HepG2 (cell line): ENCODE data around the gene TTC31. TPM values are rescaled to one million over a fixed set of nuclear protein-coding genes. Genes with fewer than 3 reads are reported as not detected.
A peak's percentile ranks its signal among the peaks of the same experiment; 100 is the strongest.

Source experiments
- ATF4 ChIP-seq, 2 experiments: fragments of 450-650 bp in 1 of 2; sonication (generic) in 1 of 2; formaldehyde crosslinking; IDR thresholded peaks; 2 replicates each; pipeline versions ENCODE4 v1.5.0 to v1.8.0; 2020 to 2022; ENCODE audit warnings: mild to moderate bottlenecking in 1 of 2, missing genetic modification reagents in 1 of 2
- GRHL1 ChIP-seq: sonication (generic); formaldehyde crosslinking; conservative IDR thresholded peaks from 2 replicates; pipeline ENCODE4 v1.8.0; 2022; ENCODE audit warnings: missing genetic modification reagents
- HHEX ChIP-seq: IDR thresholded peaks from 2 replicates; pipeline ENCODE4 v1.6.1; 2016; ENCODE audit warnings: control low read depth
- JARID2 ChIP-seq: sonication (generic); formaldehyde crosslinking; IDR thresholded peaks from 2 replicates; pipeline ENCODE4 v1.8.1; 2023; ENCODE audit warnings: missing genetic modification reagents, inconsistent platforms; ENCODE audit not compliant: insufficient replicate concordance
- KLF15 ChIP-seq: sonication (generic); formaldehyde crosslinking; IDR thresholded peaks from 2 replicates; pipeline ENCODE4 v1.8.1; 2023; ENCODE audit warnings: borderline replicate concordance, mild to moderate bottlenecking, inconsistent platforms, missing genetic modification reagents, mixed read lengths
- MNT ChIP-seq: fragments of 450-650 bp; IDR thresholded peaks from 2 replicates; pipeline ENCODE4 v1.6.1; 2016
- MTA1 ChIP-seq: sonication (generic); formaldehyde crosslinking; IDR thresholded peaks from 2 replicates; pipeline ENCODE4 v1.4.0; 2020; ENCODE audit warnings: missing genetic modification reagents, mild to moderate bottlenecking, borderline replicate concordance
- RNF2 ChIP-seq: fragments of 450-650 bp; conservative IDR thresholded peaks from 2 replicates; pipeline ENCODE4 v1.6.1; 2016; ENCODE audit warnings: low read depth
- SP5 ChIP-seq: IDR thresholded peaks from 2 replicates; pipeline ENCODE4 v1.6.1; 2016; ENCODE audit warnings: low read depth, borderline replicate concordance
- TBL1XR1 ChIP-seq: fragments of 150-350 bp; IDR thresholded peaks from 2 replicates; pipeline ENCODE4 v1.6.1; 2014; ENCODE audit warnings: borderline replicate concordance, low read length; ENCODE audit not compliant: partially characterized antibody
- TBX2 ChIP-seq: sonication (generic); formaldehyde crosslinking; IDR thresholded peaks from 2 replicates; pipeline ENCODE4 v1.5.0; 2020; ENCODE audit warnings: missing genetic modification reagents, mild to moderate bottlenecking, borderline replicate concordance
- TEAD3 ChIP-seq: optimal IDR thresholded peaks from 2 replicates; pipeline ENCODE3; 2016; ENCODE audit warnings: borderline replicate concordance
- THAP7 ChIP-seq: sonication (generic); formaldehyde crosslinking; IDR thresholded peaks from 2 replicates; pipeline ENCODE4 v1.8.1; 2023; ENCODE audit warnings: mild to moderate bottlenecking, missing genetic modification reagents
- ZBTB8A ChIP-seq: sonication (generic); formaldehyde crosslinking; IDR thresholded peaks from 2 replicates; pipeline ENCODE4 v1.4.0; 2020; ENCODE audit warnings: mild to moderate bottlenecking, low read depth, missing genetic modification reagents, borderline replicate concordance
- ZNF274 ChIP-seq: sonication (generic); formaldehyde crosslinking; IDR thresholded peaks from 2 replicates; pipeline ENCODE4 v1.5.1; 2020; ENCODE audit warnings: mild to moderate bottlenecking, missing genetic modification reagents
- ZNF383 ChIP-seq: sonication (generic); formaldehyde crosslinking; IDR thresholded peaks from 2 replicates; pipeline ENCODE4 v1.4.0; 2020; ENCODE audit warnings: missing genetic modification reagents, mild to moderate bottlenecking, borderline replicate concordance
- ZNF629 ChIP-seq: sonication (generic); formaldehyde crosslinking; conservative IDR thresholded peaks from 2 replicates; pipeline ENCODE4 v1.5.0; 2020; ENCODE audit warnings: missing genetic modification reagents
- ZNF660 ChIP-seq: sonication (generic); formaldehyde crosslinking; IDR thresholded peaks from 2 replicates; pipeline ENCODE4 v1.5.1; 2020; ENCODE audit warnings: mild to moderate bottlenecking, low read depth, missing genetic modification reagents, borderline replicate concordance
- polyA plus RNA-seq, 8 experiments: library from polyadenylated mRNA; depleted of rRNA in 3 of 8; stranded (reverse) in 7 of 8; unstranded in 1 of 8; fragments of >200 nt; fragmentation: Illumina TruSeq in 4 of 8; extraction: Trizol in 4 of 8; gene quantifications; 2 replicates each; pipeline versions ENCODE4 v1.2.1 to v1.2.3, GENCODE V29; 2011 to 2016; ENCODE audit warnings: low read depth in 4 of 8, missing spikeins in 1 of 8, mixed read lengths in 1 of 8; ENCODE audit not compliant: insufficient read depth in 1 of 8
- total RNA-seq, 5 experiments: library from RNA; depleted of rRNA; stranded (reverse); fragments of >200 nt; fragmentation: Illumina TruSeq; extraction: Trizol; gene quantifications; 2 replicates each; pipeline ENCODE4 v1.2.3, GENCODE V29; 2016; ENCODE audit warnings: low read depth in 1 of 5

TTC31 gene
- total and polyA plus RNA-seq, 2 of the 13 experiments (the other 11 are each of a cell fraction or from before 2014, with no cell fraction given): 28.3 to 39.5 TPM

GRCh38 chr2:74529357-74530238 lies 46.7 kb downstream of the TTC31 start, which contains the start of the genes AUP1 and HTRA2 (continued):
- TF ChIP-seq ZBTB8A (CRISPR knock-in tag) (peak; percentile 52; the same call in 1 of the 2 replicates), ZNF629 (0 out of 2 replicates have a peak, but pooled peaks have one; percentile 25), GRHL1 (CRISPR knock-in tag) (no peak), ZNF274 (CRISPR knock-in tag) (peak; percentile 47; the same call in 1 of the 2 replicates), RNF2 (no peak; the same call in 1 of the 2 replicates), TBL1XR1 (peak; percentile 76), MNT (peak; percentile 71), TBX2 (peak; percentile 93), HHEX (CRISPR knock-in tag) (peak; percentile 44; the same call in 1 of the 2 replicates), THAP7 (CRISPR knock-in tag) (peak; percentile 90), ZNF383 (no peak), MTA1 (CRISPR knock-in tag) (0 out of 2 replicates have a peak, but pooled peaks have one; percentile 41), SP5 (peak; percentile 83), JARID2 (CRISPR knock-in tag) (peak; percentile 16), ATF4 (CRISPR knock-in tag; IDR thresholded peaks at IDR 0.05) (no peak; a peak in 1 of 4 replicates), TEAD3 (peak; percentile 90), KLF15 (CRISPR knock-in tag) (peak; percentile 75; the same call in 1 of the 2 replicates), ZNF660 (CRISPR knock-in tag) (peak; percentile 21; the same call in 1 of the 2 replicates)
